GM18951 (cell line): ENCODE data around the gene PRR29.
"Not testable (repeated sequence)": the region's sequence is repeated elsewhere in the genome, so short reads cannot be mapped to it uniquely, and the experiment has no call there.

Experiments used
- POLR2A ChIP-seq: IDR thresholded peaks from 4 replicates; pipeline ENCODE4 v1.6.1; 2011; ENCODE audit warnings: mild to moderate bottlenecking; ENCODE audit not compliant: insufficient read length, insufficient read depth; ENCODE audit errors: extremely low read depth
- in situ Hi-C: fragments of 300-500 bp; cut with MboI; formaldehyde crosslinking; loops from one replicate; pipeline ENCODE4 v1.12.0; 2022; ENCODE audit warnings: low sequenced_read_pairs, mixed read lengths, inconsistent platforms; ENCODE audit not compliant: unreplicated experiment

The PRR29 gene

DNA sequence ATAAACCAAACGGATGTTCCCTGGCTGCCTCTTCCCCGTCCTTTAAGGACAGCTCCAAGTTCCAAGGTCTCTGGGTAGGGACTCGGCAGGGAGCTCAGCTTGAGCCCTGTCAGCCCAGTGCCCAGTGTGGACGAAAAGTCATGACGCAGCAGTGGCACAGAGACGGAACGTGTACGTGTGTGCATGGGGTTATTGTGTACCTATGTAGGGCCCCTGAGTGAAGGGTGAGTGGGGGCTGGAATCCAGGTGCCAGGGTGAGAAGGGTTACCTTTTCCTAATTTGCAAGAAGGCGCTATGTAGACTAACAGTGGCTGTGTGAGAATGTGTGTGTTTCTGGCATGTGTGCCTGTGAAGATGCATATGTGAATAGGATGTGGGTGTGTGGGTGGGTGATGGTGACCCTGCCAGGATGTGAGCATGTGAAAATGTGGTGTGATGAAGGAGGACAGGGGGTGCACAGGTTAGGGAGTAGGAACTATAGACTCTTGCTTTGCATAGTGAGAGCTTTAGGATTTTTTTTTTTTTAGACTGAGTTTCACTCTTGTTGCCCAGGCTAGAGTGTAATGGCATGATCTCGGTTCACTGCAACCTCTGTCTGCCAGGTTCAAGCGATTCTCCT lies 31.4 kb upstream of the PRR29 start:
- in situ Hi-C loops = no loop called here
- TF ChIP-seq POLR2A = no peak

DNA sequence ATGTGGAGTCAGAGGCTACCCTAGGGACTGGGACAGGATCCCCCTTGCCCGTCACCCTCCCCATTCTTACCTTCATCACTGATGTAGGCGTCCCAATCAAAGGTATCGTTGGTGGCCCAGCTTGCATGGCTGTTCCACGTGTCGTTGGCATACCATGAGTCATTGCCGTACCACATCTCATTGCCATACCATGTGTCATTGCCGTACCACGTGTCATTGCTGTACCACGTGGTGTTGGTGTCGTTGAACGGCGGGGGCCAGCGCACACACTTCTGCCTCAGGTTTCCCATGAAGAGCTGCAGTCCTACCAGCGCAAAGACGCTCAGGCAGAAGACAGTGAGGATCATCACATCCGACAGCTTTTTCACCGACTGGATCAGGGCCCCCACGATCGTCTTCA lies 30.2 kb upstream of the PRR29 start:
- in situ Hi-C loops = no loop called here
- TF ChIP-seq POLR2A = no peak

DNA sequence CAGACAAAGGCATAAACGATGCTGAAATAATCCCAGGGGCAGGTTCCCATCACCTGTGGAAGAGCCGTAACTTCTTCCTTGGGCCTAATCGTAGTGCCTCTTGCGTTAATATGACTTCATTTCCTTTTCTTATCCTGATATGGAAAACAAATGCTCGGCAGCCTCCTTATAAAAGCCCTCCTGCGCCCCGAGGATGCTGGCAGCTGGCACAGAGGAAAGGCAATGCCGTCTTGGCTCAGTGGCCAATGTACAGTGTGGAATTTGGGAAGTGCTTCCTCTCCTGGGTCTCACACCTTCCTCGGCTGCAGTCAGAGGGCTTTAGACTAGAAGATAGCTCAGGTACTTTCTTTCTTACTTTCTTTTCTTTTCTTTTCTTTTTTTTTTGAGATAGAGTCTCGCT lies 28.9 kb upstream of the PRR29 start:
- no peak for TF ChIP-seq POLR2A
- in situ Hi-C loops = no loop called here

DNA sequence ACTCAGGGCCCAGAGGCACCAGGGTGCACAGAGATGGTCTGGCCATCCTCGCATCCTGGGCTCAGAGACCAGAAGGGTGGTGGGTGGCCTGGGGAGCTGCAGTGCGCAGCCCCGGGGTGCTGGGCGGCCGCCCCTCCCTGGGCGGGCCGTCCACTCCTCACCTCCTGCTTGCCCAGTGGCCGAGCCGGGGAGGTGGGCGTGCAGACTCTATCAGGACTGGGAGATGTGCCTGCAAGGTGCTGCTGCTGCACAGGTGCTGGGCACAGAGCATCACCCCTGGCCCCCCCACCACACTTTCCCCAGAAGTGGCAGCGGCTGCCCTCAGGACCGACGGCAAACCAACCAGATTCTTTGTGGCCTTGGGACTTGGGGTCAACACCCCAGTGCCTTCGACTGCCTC lies 25.4 kb upstream of the PRR29 start, which contains the start of gene SCN4A:
Gene SCN4A, minus strand, starts transcription at position 123 of the 400 bp plus-strand sequence. Its CDS starts 77 bp downstream, at position 46.
- in situ Hi-C loops = no loop called here
- TF ChIP-seq POLR2A = no peak

DNA sequence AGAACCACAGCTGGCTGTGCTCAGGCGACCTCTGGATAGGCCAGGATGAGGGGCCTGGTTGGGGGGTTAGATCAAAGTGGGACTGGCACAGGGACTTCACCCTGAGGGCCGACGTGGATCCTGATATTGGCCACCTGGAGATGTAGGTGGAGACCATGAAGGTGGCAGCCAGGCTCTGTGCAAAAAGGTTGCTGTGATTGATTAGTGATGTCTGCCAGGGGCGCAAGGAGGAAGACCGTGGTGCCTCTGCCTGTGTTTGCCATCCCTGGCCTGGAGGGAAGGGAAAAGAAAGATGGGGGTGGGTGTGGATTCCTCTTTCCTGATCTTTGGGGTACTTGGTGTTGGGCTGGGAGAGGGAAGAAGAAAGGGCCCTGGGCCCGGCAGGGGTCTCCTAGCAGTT lies 24.9 kb upstream of the PRR29 start:
- in situ Hi-C loops = no loop called here
- TF ChIP-seq POLR2A = no peak

DNA sequence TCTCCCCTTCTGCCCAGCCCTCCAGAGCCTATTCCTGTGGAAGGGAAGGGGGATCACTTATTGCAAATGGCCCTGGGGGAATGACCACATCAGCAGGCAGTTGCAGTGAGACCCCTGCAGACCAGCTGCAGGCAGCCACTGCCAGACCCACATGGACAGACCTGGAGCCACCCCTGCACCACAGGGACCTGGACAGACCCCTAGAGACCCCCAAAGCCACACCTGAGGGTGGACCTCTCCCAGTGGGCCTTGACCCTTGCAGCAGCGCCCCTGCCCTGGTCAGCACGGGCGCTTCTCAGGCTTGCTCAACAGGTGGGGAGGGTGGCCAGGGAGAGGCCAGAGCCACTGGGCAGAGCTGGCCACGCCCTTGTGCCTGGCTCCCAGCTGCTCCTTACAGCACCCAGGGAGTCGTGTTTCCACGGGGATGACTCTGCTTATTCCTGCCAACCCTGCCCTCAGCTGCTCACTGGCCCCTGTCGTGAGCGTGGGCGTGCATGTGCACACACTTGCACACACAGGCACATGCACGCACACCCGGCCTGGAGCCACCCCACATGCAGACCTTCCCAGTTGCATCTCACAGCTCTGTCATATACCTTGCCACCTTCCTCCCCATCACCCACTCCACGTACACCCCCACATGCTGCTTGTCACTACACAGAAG lies 24.1 kb upstream of the PRR29 start:
- in situ Hi-C loops = no loop called here
- TF ChIP-seq POLR2A = no peak

DNA sequence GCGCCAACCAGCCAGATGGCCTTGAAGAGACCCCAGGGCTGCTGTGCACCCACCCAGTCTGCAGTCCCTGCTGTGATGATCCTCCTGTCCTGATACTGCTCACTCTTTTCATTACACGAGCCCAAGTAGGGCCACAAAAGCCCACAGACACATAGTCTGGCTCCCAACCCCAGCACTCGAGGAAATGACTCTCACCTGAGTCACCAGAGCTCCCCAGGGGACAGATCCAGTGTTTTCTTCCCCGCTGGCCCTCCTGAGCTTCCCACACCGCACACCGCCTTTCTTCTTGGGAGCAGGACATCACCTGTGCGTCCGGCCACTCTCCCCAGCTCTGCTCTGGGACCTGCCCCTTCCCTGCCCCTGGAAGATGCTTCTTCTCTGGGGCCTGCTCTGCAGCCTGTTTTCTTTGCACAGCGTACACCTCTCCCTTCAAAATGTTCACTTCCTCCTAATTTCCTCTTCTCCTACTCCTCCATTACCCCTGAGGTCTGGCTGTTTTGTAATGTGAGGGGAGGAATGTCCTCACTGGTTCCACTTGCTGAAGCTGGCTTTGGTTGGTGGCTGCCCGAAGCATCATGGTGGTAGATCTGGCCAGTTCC lies 23.5 kb upstream of the PRR29 start:
- no peak for TF ChIP-seq POLR2A
- in situ Hi-C loops = no loop called here

DNA sequence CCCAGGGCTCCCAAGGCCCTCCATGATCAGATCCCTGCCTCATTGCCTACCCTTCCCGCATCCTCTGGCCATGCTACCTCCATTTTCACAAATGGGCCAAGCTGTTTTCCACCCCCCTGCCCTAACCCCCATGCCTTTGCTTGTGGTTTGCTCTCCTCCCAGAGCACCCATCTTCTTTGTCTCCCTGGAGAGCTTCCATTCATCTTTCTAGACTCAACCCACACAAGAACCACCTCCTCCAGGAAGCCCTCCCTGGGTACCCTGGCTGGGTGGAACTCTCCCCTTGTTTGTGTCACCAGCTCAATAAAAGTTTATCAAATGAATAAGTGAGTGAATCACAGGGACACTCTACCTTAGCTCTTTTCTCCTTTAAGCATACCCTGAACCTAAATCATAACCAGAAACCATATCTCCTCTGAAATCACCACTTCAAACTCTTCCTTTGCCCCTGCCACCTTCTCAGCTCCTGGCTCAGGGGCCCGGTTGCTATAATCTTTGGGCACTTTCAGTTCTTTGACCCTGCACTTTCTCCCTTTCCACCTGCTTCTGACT lies 22.5 kb upstream of the PRR29 start:
- in situ Hi-C loops = no loop called here
- no peak for TF ChIP-seq POLR2A

DNA sequence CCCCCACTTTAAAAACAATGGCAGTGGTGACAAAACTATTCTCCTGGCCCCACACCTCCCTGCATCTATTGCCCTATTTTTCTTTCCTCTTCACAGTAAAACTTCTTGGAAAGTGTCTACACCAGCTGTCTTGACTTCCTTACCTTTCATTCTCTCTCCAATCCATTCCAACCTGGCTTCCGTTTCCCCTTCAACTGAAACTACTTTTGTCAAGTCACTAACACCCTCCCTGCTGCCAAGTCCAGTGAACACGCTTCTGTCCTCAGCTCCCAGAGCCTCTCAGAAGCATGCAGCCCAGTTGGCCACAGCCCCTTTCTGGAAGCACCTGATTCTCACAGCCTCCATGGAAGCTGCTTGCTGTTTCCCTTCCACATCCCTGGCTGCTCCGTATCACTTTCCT lies 21.4 kb upstream of the PRR29 start:
- TF ChIP-seq POLR2A = no peak

DNA sequence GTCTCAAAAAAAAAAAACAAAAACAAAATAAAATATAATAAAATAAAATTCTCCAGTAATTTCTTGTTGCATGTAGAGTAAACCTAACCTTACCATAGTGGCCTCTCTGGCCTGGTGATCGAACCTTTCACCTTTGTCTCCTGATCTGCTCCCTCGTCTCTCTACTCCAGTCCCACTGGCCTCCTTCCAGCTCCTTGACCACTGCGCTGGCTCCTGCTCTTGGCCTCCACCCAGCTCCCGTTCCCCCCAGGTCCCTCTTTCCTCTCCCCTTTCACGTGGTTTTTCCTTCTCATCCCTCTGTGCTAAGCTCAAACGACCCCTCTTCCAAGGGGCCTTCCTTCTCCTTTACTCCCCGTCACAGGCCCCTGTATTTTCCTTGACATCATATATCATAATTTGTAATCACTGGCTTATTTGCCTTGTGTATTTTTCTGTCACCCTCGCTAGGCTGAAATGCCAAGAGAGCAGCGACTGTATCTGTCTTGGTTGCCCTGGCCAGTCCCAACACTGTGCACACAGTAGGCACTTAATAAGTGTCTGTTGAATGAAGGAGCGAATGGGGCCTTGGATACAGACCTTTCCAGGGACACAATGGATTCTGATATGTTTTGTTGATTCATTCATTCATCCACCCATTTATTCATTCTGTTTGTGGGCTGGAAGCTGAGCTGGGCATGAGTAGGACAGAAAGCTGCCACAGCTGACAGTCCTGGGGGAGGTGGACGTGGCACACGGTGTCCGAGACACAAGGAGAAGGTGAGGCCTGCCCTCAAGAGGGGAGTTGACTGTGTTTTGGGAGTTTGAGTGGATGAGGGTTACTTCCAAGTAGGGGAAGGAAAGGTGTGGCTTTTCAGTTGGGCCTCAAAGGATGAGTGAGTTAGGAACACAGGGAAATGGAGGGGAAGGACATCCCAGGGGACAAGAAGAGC lies 19.6 kb upstream of the PRR29 start:
- in situ Hi-C loops = no loop called here

More for the DNA sequence above, 21.4 kb upstream of the PRR29 start:
- in situ Hi-C loops = no loop called here

DNA sequence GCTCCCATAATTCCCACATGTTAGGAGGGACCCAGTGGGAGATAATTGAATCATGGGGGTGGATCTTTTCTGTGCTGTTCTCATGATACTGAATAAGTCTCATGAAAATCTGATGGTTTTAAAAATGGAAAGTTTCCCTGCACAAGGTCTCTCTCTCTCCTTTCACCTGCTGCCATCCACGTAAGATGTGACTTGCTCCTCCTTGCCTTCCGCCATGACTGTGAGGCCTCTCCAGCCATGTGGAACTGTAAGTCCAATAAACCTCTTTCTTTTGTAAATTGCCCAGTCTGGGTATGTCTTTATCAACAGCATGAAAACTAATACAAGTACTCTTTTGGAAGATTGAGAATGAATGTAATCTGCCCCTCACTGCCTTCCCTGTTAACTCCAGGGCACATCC lies 15.5 kb upstream of the PRR29 start:
- in situ Hi-C loops = not testable (repeated sequence)

More for the DNA sequence above, 19.6 kb upstream of the PRR29 start:
- TF ChIP-seq POLR2A = no peak

DNA sequence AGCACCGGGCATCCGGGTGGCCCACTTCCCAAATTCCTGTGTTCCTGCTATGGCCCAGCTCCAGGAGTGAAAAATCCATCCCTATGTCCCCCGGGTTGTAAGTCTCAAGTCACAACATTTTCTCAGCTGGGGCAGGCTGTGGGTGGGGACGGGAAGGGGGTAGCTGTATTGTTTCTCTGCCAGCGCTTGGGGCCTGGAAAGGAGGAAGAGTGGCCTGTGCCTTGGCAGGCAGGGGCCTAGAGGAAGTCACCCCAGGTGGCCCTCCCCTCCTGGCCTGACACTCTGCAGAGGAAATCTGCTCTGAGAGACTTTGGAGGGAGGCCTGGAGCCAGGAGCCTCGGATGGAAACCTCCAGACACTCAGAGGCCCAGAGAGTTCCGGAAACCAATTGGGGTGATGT lies 14.8 kb upstream of the PRR29 start:
- in situ Hi-C loops = no loop called here

DNA sequence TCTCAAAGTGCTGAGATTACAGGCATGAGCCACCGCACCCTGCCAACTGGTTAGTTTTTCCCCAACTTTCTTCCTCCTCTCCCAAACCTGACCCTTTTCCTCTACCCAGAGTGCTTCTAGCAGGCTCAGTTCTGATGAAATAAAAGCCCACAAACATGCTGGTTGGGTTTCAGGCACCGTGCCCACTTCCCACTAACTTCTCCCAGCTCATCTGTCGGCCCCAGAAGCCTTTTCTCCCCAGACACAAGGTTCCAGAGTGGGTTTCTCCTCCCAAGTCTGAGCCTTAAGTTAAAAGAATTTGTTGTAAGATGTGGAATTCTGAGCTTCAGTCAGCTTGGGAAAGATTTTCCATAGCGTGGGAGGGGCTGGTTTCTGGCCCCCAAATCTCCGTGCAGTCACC lies 13.9 kb upstream of the PRR29 start:
- no peak for TF ChIP-seq POLR2A
- in situ Hi-C loops = no loop called here

More for the DNA sequence above, 14.8 kb upstream of the PRR29 start:
- no peak for TF ChIP-seq POLR2A
